Activated CD8-positive, alpha-beta T cell treated with anti-CD3 and anti-CD28 coated beads for 36 hours (primary cell): ENCODE results near the gene TMEM52B. TPM values are rescaled to one million over a fixed set of nuclear protein-coding genes. Genes with fewer than 3 reads are reported as not detected.

Source experiments
- ATAC-seq: fragments of 200-7000 bp; cut with Tn5 transposase; one replicate; pipeline ENCODE4 v1.10.0; 2021; ENCODE audit warnings: mild to moderate bottlenecking, moderate library complexity
- CTCF ChIA-PET: fragments of 350-600 bp; sonication (Branson Sonifier 250); formaldehyde crosslinking; loops from one replicate; lab custom pipeline; 2021; ENCODE audit warnings: antibody characterized with exemption; lab: Charles Lee
- POLR2A ChIA-PET: fragments of 350-600 bp; sonication (Branson Sonifier 250); formaldehyde crosslinking; loops from one replicate; lab custom pipeline; 2021; ENCODE audit warnings: antibody characterized with exemption; lab: Charles Lee
- DNase-seq: peaks from one replicate; pipeline ENCODE4 v3.0.0-alpha.2; 2020
- H3K27ac Mint-ChIP-seq: one replicate; pipeline ENCODE4 v1.8.0; 2021; ENCODE audit warnings: mild to moderate bottlenecking, mixed read lengths
- H3K27me3 Mint-ChIP-seq: one replicate; pipeline ENCODE4 v1.8.0; 2021; ENCODE audit warnings: mixed read lengths
- H3K36me3 Mint-ChIP-seq: one replicate; pipeline ENCODE4 v1.8.0; 2021; ENCODE audit warnings: low read depth, mixed read lengths
- H3K4me1 Mint-ChIP-seq: one replicate; pipeline ENCODE4 v1.8.0; 2021; ENCODE audit warnings: low read depth, mixed read lengths
- H3K4me3 Mint-ChIP-seq: one replicate; pipeline ENCODE4 v1.8.0; 2021; ENCODE audit warnings: mild to moderate bottlenecking, moderate library complexity, mixed read lengths
- H3K9me3 Mint-ChIP-seq: one replicate; pipeline ENCODE4 v1.8.0; 2021; ENCODE audit warnings: mixed read lengths
- intact Hi-C: fragments of 100-400 bp; cut with micrococcal nuclease; formaldehyde crosslinking; loops from one replicate; pipeline ENCODE4 v1.10.0; 2022
- total RNA-seq, 2 experiments: library from RNA; stranded (reverse); gene quantifications; one replicate each; pipeline ENCODE4 v1.2.3, GENCODE V29; 2021
- TF ChIP-seq, protein P1 (sequence below): fragments of 200-600 bp; IDR thresholded peaks from one replicate; pipeline ENCODE4 v1.8.0; 2022; ENCODE audit warnings: antibody characterized with exemption, mild to moderate bottlenecking

TMEM52B gene
- total RNA-seq, 2 experiments from 2014 or later, result not detected

DNA sequence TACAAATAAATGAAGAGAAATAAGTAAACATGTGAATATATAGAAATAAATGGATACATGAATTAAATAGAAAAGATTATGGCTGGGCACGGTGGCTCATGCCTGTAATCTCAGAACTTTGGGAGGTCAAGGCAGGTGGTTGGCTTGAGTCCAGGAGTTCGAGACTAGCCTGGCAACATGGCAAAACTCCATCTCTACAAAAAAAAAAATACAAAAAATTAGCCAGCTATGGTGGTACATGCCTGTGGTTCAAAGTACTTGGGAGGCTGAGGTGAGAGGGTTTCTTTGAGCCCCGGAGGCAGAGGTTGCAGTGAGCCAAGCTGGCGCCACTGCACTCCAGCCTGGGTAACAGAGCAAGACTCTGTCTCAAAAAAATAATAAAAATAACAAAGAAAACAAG is 43.7 kb upstream of the TMEM52B start:
- Mint-ChIP-seq H3K27me3 (peaks cover 10% of the 10 kb centered on the region), H3K36me3 (no peaks in the 10 kb centered on the region), H3K4me1 (peaks cover 9% of the 10 kb centered on the region), H3K9me3 (no peaks in the 10 kb centered on the region), H3K27ac (no peak overlapping the region), H3K4me3 (no peak overlapping the region)
- TF ChIP-seq, protein P1, sequence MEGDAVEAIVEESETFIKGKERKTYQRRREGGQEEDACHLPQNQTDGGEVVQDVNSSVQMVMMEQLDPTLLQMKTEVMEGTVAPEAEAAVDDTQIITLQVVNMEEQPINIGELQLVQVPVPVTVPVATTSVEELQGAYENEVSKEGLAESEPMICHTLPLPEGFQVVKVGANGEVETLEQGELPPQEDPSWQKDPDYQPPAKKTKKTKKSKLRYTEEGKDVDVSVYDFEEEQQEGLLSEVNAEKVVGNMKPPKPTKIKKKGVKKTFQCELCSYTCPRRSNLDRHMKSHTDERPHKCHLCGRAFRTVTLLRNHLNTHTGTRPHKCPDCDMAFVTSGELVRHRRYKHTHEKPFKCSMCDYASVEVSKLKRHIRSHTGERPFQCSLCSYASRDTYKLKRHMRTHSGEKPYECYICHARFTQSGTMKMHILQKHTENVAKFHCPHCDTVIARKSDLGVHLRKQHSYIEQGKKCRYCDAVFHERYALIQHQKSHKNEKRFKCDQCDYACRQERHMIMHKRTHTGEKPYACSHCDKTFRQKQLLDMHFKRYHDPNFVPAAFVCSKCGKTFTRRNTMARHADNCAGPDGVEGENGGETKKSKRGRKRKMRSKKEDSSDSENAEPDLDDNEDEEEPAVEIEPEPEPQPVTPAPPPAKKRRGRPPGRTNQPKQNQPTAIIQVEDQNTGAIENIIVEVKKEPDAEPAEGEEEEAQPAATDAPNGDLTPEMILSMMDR, result no peak
- no peak for DNase-seq
- ChIA-PET CTCF (interaction anchor here (0.6 to 1.1 kb wide), 2 partner anchors 321 to 385 kb away, joined by 3 read pairs; no protein-coding TSS in a partner anchor), POLR2A (no interaction called here)
- ATAC-seq, result no peak
- intact Hi-C loops, result loop anchor here (10.0 kb wide), 2 partner anchors 190 to 390 kb away; no protein-coding TSS in a partner anchor

DNA sequence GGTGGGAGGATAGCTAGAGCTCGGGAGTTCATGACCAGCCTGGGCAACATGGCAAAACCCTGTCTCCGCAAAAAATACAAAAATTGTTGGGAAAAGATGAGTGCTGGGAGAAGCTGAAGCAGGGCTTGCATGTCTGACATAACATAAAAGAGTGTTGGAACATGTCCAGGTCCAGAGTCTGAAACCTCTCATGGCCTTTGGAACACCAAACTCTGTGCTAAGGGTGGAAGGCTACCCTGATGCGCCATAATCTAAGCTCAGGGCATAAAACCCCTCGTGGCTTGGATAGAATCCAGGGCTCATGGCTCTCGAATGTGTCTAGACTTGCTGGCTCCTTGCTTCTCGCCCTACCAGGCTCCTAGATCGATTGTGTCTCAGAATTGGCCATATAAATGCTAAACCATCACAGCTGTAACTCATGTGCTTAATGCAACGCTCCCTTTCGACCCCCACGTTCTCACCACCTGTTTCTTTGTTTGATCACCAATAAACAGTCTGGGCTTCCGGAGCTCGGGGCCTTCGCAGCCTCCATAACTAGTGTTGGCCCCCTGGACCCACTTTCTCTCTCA is 42.1 kb upstream of the TMEM52B start:
- DNase-seq, result no peak
- H3K4me1 Mint-ChIP-seq, result peaks cover 2% of the 10 kb centered on the region
- no peak overlapping the region for H3K27ac Mint-ChIP-seq
- H3K9me3 Mint-ChIP-seq, result no peaks in the 10 kb centered on the region
- CTCF ChIA-PET, result interaction anchor here (0.7 to 1.7 kb wide), 5 partner anchors 17 to 325 kb away, joined by 3 to 6 read pairs (median 3); no protein-coding TSS in a partner anchor
- ATAC-seq, result no peak
- TF ChIP-seq, protein P1, result no peak
- no peak overlapping the region for H3K4me3 Mint-ChIP-seq
- intact Hi-C loops, result loop anchor here (10.0 kb wide), 2 partner anchors 192 to 392 kb away; no protein-coding TSS in a partner anchor
- H3K36me3 Mint-ChIP-seq, result no peaks in the 10 kb centered on the region
- peaks cover 8% of the 10 kb centered on the region for H3K27me3 Mint-ChIP-seq
- POLR2A ChIA-PET, result interaction anchor here (0.6 to 0.8 kb wide), 2 partner anchors 63 to 385 kb away, joined by 3 read pairs; no protein-coding TSS in a partner anchor

DNA sequence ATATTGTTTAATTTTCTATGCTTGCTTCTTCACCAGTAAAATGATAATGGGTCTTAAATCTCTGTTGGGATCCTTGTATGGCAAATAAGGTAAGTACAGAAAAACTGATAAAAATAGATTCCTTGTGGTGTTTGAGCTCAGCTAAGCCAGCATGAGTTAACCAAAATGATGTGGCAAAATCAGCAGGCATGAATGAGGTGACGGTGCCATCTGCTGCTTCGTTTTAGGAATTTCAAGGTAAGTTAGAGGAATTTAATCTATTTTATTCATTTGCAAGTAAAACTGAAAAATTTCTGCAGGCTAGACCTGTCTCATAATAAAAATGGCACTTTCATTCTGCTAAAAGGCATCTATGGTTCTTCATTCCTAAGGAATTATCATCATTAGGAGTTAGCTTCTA is 38.8 kb upstream of the TMEM52B start:
- DNase-seq (peak; percentile 66), ATAC-seq (peak; percentile 49)
- intact Hi-C loops, result loop anchor here (5.0 kb wide), 2 partner anchors 108 to 328 kb away; partner anchors contain the start of gene CLEC9A
- ChIA-PET CTCF (interaction anchor here (0.7 to 3.6 kb wide), 36 partner anchors 8 to 886 kb away, joined by 3 to 25 read pairs (median 4); partner anchors contain the start of genes CLEC12B, CLEC7A and CLEC9A), POLR2A (interaction anchor here (0.6 to 1.1 kb wide), 3 partner anchors 10 to 46 kb away, joined by 3 read pairs; partner anchors contain the start of gene CLEC7A)
- H3K4me1 Mint-ChIP-seq, result peaks cover 2% of the 10 kb centered on the region
- TF ChIP-seq, protein P1, result peak; percentile 66
- H3K9me3 Mint-ChIP-seq, result no peaks in the 10 kb centered on the region
- H3K27me3 Mint-ChIP-seq, result peaks cover 6% of the 10 kb centered on the region
- H3K36me3 Mint-ChIP-seq, result no peaks in the 10 kb centered on the region
- H3K27ac Mint-ChIP-seq, result no peak overlapping the region
- H3K4me3 Mint-ChIP-seq, result no peak overlapping the region

DNA sequence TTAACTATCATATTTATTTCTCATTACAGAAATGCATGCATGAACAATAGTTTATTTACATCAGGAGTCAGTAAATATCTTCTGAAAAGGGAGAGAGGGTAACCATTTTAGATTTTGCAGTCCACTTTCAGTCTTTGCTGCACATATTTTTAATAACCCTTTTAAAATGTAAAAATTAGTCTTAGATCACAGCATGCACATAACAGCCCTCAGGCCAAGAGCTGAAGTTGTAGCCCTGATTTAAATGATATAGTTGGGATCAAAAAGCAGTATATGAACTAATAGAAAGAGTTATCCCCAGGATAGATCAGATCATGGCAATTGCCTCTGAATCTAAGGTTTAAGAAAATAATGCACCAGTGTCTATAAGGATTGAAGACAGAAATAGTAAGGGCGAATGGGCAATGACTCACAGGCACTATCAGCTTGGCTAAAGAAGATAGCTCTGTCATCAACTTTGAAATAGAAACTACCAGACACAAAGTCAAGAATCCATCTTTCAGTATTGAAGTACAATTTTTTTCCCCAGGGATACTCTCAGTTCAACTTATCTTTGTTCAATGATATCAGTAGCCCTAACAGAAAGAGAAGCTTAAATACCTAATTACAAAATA is 35.7 kb upstream of the TMEM52B start:
- CTCF ChIA-PET, result interaction anchor here (1.0 to 2.1 kb wide), 8 partner anchors 10 to 400 kb away, joined by 3 to 13 read pairs (median 6); partner anchors contain the start of gene GABARAPL1
- no peak overlapping the region for H3K4me3 Mint-ChIP-seq
- TF ChIP-seq, protein P1, result no peak
- peaks cover 5% of the 10 kb centered on the region for H3K4me1 Mint-ChIP-seq
- intact Hi-C loops, result loop anchor here (5.0 kb wide), 2 partner anchors 111 to 331 kb away; partner anchors contain the start of gene CLEC9A
- ATAC-seq (no peak), DNase-seq (no peak)
- H3K9me3 Mint-ChIP-seq, result peaks cover under 1% of the 10 kb centered on the region
- no peak overlapping the region for H3K27ac Mint-ChIP-seq
- no peaks in the 10 kb centered on the region for H3K36me3 Mint-ChIP-seq
- H3K27me3 Mint-ChIP-seq, result peaks cover 4% of the 10 kb centered on the region
- POLR2A ChIA-PET, result no interaction called here
